ENCODE data around the gene EPB41L1. TPM values are rescaled to one million over a fixed set of nuclear protein-coding genes. Genes with fewer than 3 reads are reported as not detected.

The EPB41L1 gene
- total RNA-seq, 1 experiment from 2014 or later: 42.1 TPM

GRCh38 chr20:36205026-36205425 is 50.5 kb downstream of the EPB41L1 start:
- TF ChIP-seq RAD21 (IDR thresholded peaks at IDR 0.05; ENCODE audit: low read depth): no peak
- TF ChIP-seq MAX (IDR thresholded peaks at IDR 0.05): no peak
- no peak for TF ChIP-seq EZH2phosphoT487 (IDR thresholded peaks at IDR 0.05; ENCODE audit: borderline replicate concordance)
- TF ChIP-seq, protein P1, sequence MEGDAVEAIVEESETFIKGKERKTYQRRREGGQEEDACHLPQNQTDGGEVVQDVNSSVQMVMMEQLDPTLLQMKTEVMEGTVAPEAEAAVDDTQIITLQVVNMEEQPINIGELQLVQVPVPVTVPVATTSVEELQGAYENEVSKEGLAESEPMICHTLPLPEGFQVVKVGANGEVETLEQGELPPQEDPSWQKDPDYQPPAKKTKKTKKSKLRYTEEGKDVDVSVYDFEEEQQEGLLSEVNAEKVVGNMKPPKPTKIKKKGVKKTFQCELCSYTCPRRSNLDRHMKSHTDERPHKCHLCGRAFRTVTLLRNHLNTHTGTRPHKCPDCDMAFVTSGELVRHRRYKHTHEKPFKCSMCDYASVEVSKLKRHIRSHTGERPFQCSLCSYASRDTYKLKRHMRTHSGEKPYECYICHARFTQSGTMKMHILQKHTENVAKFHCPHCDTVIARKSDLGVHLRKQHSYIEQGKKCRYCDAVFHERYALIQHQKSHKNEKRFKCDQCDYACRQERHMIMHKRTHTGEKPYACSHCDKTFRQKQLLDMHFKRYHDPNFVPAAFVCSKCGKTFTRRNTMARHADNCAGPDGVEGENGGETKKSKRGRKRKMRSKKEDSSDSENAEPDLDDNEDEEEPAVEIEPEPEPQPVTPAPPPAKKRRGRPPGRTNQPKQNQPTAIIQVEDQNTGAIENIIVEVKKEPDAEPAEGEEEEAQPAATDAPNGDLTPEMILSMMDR (IDR thresholded peaks at IDR 0.05 in 2 of 3, conservative IDR thresholded peaks at IDR 0.05 in 1 of 3; ENCODE audit: borderline replicate concordance in 1 of 3, insufficient read depth in 1 of 3, low read depth in 2 of 3, low read length in 2 of 3): no peak
- TF ChIP-seq ELF1 (IDR thresholded peaks at IDR 0.05; ENCODE audit: borderline replicate concordance, low read depth): no peak
- TF ChIP-seq YY1 (IDR thresholded peaks at IDR 0.05; ENCODE audit: extremely low read depth, insufficient replicate concordance, low read depth, low read length): no peak
- TF ChIP-seq CEBPB (IDR thresholded peaks at IDR 0.05; ENCODE audit: low read depth): no peak
- TF ChIP-seq ZFX (IDR thresholded peaks at IDR 0.05): no peak
- no peak for TF ChIP-seq ATF3 (IDR thresholded peaks at IDR 0.05)
- TF ChIP-seq, protein P2, sequence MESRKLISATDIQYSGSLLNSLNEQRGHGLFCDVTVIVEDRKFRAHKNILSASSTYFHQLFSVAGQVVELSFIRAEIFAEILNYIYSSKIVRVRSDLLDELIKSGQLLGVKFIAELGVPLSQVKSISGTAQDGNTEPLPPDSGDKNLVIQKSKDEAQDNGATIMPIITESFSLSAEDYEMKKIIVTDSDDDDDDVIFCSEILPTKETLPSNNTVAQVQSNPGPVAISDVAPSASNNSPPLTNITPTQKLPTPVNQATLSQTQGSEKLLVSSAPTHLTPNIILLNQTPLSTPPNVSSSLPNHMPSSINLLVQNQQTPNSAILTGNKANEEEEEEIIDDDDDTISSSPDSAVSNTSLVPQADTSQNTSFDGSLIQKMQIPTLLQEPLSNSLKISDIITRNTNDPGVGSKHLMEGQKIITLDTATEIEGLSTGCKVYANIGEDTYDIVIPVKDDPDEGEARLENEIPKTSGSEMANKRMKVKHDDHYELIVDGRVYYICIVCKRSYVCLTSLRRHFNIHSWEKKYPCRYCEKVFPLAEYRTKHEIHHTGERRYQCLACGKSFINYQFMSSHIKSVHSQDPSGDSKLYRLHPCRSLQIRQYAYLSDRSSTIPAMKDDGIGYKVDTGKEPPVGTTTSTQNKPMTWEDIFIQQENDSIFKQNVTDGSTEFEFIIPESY (IDR thresholded peaks at IDR 0.05; ENCODE audit: extremely low read depth, insufficient replicate concordance, low read length): no peak
- no peak for TF ChIP-seq CBX3 (IDR thresholded peaks at IDR 0.05; ENCODE audit: low read depth)
- TF ChIP-seq FOSL1 (IDR thresholded peaks at IDR 0.05; ENCODE audit: low read depth): no peak
- TF ChIP-seq EGR1 (IDR thresholded peaks at IDR 0.05; ENCODE audit: low read depth): no peak
- TF ChIP-seq, protein P3, sequence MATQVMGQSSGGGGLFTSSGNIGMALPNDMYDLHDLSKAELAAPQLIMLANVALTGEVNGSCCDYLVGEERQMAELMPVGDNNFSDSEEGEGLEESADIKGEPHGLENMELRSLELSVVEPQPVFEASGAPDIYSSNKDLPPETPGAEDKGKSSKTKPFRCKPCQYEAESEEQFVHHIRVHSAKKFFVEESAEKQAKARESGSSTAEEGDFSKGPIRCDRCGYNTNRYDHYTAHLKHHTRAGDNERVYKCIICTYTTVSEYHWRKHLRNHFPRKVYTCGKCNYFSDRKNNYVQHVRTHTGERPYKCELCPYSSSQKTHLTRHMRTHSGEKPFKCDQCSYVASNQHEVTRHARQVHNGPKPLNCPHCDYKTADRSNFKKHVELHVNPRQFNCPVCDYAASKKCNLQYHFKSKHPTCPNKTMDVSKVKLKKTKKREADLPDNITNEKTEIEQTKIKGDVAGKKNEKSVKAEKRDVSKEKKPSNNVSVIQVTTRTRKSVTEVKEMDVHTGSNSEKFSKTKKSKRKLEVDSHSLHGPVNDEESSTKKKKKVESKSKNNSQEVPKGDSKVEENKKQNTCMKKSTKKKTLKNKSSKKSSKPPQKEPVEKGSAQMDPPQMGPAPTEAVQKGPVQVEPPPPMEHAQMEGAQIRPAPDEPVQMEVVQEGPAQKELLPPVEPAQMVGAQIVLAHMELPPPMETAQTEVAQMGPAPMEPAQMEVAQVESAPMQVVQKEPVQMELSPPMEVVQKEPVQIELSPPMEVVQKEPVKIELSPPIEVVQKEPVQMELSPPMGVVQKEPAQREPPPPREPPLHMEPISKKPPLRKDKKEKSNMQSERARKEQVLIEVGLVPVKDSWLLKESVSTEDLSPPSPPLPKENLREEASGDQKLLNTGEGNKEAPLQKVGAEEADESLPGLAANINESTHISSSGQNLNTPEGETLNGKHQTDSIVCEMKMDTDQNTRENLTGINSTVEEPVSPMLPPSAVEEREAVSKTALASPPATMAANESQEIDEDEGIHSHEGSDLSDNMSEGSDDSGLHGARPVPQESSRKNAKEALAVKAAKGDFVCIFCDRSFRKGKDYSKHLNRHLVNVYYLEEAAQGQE (IDR thresholded peaks at IDR 0.05; ENCODE audit: low read depth): no peak
- TF ChIP-seq ZNF274 (IDR thresholded peaks at IDR 0.05; ENCODE audit: low read depth, low read length): no peak
- TF ChIP-seq POLR2AphosphoS5 (IDR thresholded peaks at IDR 0.05; ENCODE audit: low read depth, low read length): no peak
- no peak for TF ChIP-seq TCF7L2 (IDR thresholded peaks at IDR 0.05; ENCODE audit: borderline replicate concordance, extremely low read depth, insufficient read depth, insufficient read length)
- no peaks in the 10 kb centered on the region for H4K20me1 ChIP-seq (ENCODE audit: insufficient read depth)
- no peaks in the 10 kb centered on the region for H3K9me2 ChIP-seq (ENCODE audit: insufficient read depth)
- no peaks in the 10 kb centered on the region for H3K4me1 ChIP-seq (ENCODE audit: control insufficient read depth in 1 of 2, insufficient read depth in 2 of 2, low read length in 2 of 2)
- ChIA-PET RAD21 (ENCODE audit: low non-redundant PET in 1 of 2, low total read pairs in 2 of 2, uncharacterized antibody in 2 of 2, unreplicated experiment in 2 of 2) (no interaction called here), POLR2A (no interaction called here), CTCF (no interaction called here)
- H3K4me3 ChIP-seq (replicated peaks in 1 of 2; ENCODE audit: low read depth in 1 of 2, low read length in 2 of 2): no peak overlapping the region
- intact Hi-C loops (cut with micrococcal nuclease): no loop called here
- DNase-seq (ENCODE audit: low read depth, low spot score) (no peak), ATAC-seq (no peak)
- no peak overlapping the region for H2AFZ ChIP-seq (ENCODE audit: low read depth, low read length, poor library complexity, severe bottlenecking)
- H3K9me3 ChIP-seq (ENCODE audit: control insufficient read depth in 1 of 2, insufficient read depth in 1 of 2, low read depth in 1 of 2, low read length in 2 of 2): no peaks in the 10 kb centered on the region
- H3K4me2 ChIP-seq (ENCODE audit: low read length): no peak overlapping the region
- H3K27ac ChIP-seq (ENCODE audit: low read depth, low read length): no peak overlapping the region
- no TSS peak for BruUV-seq (replicated peaks)
- H3K27me3 ChIP-seq (ENCODE audit: insufficient read depth, low read length): no peaks in the 10 kb centered on the region
- no peaks in the 10 kb centered on the region for H3K36me3 ChIP-seq (ENCODE audit: control insufficient read depth in 1 of 2, insufficient read depth in 2 of 2, low read length in 2 of 2)
- no peaks in the 10 kb centered on the region for H3K79me2 ChIP-seq (ENCODE audit: insufficient read depth, low read length)
- H3K9ac ChIP-seq (ENCODE audit: low read length): no peak overlapping the region
